ENCODE measurements around the gene EPHA8.
A peak's percentile ranks its signal among the peaks of the same experiment; 100 is the strongest.

EPHA8 gene

GRCh38 chr1:22552021-22552420 is 11.3 kb upstream of the EPHA8 start:
- H3K4me3 ChIP-seq (ENCODE audit: low read length): no peak overlapping the region
- DNase-seq (ENCODE audit: low read depth): no peak
- TF ChIP-seq CTCF (conservative IDR thresholded peaks at IDR 0.05; ENCODE audit: low read length): no peak

GRCh38 chr1:22553104-22553880 is 10.0 kb upstream of the EPHA8 start:
- TF ChIP-seq CTCF (conservative IDR thresholded peaks at IDR 0.05; ENCODE audit: low read length): no peak
- H3K4me3 ChIP-seq (ENCODE audit: low read length): no peak overlapping the region
- no peak for DNase-seq (ENCODE audit: low read depth)

GRCh38 chr1:22553991-22554522 is 9.2 kb upstream of the EPHA8 start:
- H3K4me3 ChIP-seq (ENCODE audit: low read length): no peak overlapping the region
- no peak for TF ChIP-seq CTCF (conservative IDR thresholded peaks at IDR 0.05; ENCODE audit: low read length)
- no peak for DNase-seq (ENCODE audit: low read depth)

- DNase-seq (ENCODE audit: low read depth): no peak
- no peak overlapping the region for H3K4me3 ChIP-seq (ENCODE audit: low read length)
- TF ChIP-seq CTCF (conservative IDR thresholded peaks at IDR 0.05; ENCODE audit: low read length): no peak
These were observed 8.0 kb upstream of the EPHA8 start for GRCh38 chr1:22555371-22555656.

GRCh38 chr1:22556391-22557104 is 6.7 kb upstream of the EPHA8 start:
- DNase-seq (ENCODE audit: low read depth): no peak
- H3K4me3 ChIP-seq (ENCODE audit: low read length): no peak overlapping the region
- no peak for TF ChIP-seq CTCF (conservative IDR thresholded peaks at IDR 0.05; ENCODE audit: low read length)

GRCh38 chr1:22557341-22557950 is 5.8 kb upstream of the EPHA8 start:
- peak; percentile 45 for DNase-seq (ENCODE audit: low read depth)
- TF ChIP-seq CTCF (conservative IDR thresholded peaks at IDR 0.05; ENCODE audit: low read length): no peak
- H3K4me3 ChIP-seq (ENCODE audit: low read length): no peak overlapping the region
